Neutrophil (primary cell): ENCODE data around the gene GALNT13.

Experiments
- H3K27ac ChIP-seq: fragments of 200-600 bp; sonication (generic); 2 replicates; pipeline ENCODE4 v1.5.1; 2016; ENCODE audit warnings: mild to moderate bottlenecking, moderate library complexity
- H3K27me3 ChIP-seq: fragments of 200-600 bp; sonication (generic); 2 replicates; pipeline ENCODE4 v1.6.0; 2016; ENCODE audit warnings: mild to moderate bottlenecking
- H3K36me3 ChIP-seq: fragments of 200-600 bp; sonication (generic); 2 replicates; pipeline ENCODE4 v1.5.1; 2017
- H3K4me1 ChIP-seq, 2 experiments: fragments of 200-600 bp in 1 of 2; sonication (generic) in 1 of 2; 1 replicate in 1 of 2; 2 replicates in 1 of 2; pipeline versions ENCODE4 v1.5.1 to v1.6.1; 2013 to 2016; ENCODE audit warnings: low read depth in 1 of 2, low read length in 1 of 2, mild to moderate bottlenecking in 1 of 2, moderate library complexity in 1 of 2; ENCODE audit not compliant: control insufficient read depth in 1 of 2, insufficient read depth in 1 of 2
- H3K4me3 ChIP-seq, 2 experiments: fragments of 200-600 bp in 1 of 2; sonication (generic) in 1 of 2; 1 replicate in 1 of 2; 2 replicates in 1 of 2; pipeline ENCODE4 v1.5.1; 2013 to 2016; ENCODE audit warnings: low read depth in 1 of 2, low read length in 1 of 2, mild to moderate bottlenecking in 1 of 2, moderate library complexity in 1 of 2
- H3K9me3 ChIP-seq: fragments of 200-600 bp; sonication (generic); 2 replicates; pipeline ENCODE4 v1.5.1; 2016
- TF ChIP-seq, protein P1 (sequence below): fragments of 200-600 bp; sonication (generic); IDR thresholded peaks from 2 replicates; pipeline ENCODE4 v1.5.1; 2016; ENCODE audit warnings: antibody characterized with exemption

GALNT13 gene

DNA sequence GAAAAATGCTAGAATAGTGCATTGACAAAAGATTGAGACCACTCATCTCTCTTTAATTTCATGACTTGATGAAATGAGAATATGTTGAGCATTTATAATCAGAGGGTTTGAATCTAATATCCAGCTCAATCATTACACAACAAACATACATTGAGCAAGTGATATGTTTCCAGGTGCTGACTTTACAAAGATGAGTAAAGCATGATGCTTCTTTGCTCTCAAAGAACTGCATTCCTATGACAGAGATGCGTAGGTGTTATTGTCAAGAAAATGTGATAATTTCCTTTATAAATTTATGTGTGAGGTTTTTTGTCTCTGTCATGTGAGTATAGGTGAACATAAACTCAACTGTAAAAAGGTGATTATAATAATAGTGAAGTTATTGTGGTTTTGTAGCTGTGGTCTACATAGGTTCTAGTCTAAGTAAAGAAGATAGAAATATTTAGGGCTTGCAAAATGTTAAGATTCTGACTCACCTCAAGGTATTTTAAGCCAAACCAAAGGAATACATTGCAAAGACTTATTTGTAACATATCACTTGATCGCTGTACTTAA, 389.8 kb downstream of the GALNT13 start:
- no peaks in the 10 kb centered on the region for H3K4me1 ChIP-seq
- H3K36me3 ChIP-seq, result no peaks in the 10 kb centered on the region
- no peak overlapping the region for H3K4me3 ChIP-seq
- no peaks in the 10 kb centered on the region for H3K27me3 ChIP-seq
- no peak overlapping the region for H3K27ac ChIP-seq
- H3K9me3 ChIP-seq, result no peaks in the 10 kb centered on the region
- TF ChIP-seq, protein P1, sequence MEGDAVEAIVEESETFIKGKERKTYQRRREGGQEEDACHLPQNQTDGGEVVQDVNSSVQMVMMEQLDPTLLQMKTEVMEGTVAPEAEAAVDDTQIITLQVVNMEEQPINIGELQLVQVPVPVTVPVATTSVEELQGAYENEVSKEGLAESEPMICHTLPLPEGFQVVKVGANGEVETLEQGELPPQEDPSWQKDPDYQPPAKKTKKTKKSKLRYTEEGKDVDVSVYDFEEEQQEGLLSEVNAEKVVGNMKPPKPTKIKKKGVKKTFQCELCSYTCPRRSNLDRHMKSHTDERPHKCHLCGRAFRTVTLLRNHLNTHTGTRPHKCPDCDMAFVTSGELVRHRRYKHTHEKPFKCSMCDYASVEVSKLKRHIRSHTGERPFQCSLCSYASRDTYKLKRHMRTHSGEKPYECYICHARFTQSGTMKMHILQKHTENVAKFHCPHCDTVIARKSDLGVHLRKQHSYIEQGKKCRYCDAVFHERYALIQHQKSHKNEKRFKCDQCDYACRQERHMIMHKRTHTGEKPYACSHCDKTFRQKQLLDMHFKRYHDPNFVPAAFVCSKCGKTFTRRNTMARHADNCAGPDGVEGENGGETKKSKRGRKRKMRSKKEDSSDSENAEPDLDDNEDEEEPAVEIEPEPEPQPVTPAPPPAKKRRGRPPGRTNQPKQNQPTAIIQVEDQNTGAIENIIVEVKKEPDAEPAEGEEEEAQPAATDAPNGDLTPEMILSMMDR, result no peak

DNA sequence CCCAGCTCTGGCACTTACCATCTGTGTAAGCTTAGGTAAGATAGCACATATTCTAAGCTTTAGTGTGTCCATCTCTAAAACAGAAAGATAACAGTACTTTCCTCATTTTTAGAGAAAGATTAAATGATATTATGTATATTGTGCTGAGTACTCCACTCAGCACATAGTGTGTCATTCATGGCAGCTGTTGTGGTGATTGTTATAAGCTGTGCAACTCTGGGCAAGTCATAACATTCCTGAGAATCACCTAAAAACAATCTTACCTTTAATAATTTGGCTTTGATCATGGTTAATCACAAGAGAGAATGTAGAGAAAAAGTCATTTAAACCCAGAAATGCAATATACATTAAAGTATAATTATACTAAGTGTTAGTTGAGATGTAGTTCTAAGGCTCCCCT, 391.5 kb downstream of the GALNT13 start:
- H3K36me3 ChIP-seq, result no peaks in the 10 kb centered on the region
- H3K27me3 ChIP-seq, result no peaks in the 10 kb centered on the region
- no peak overlapping the region for H3K27ac ChIP-seq
- TF ChIP-seq, protein P1, result no peak
- H3K9me3 ChIP-seq, result no peaks in the 10 kb centered on the region
- no peaks in the 10 kb centered on the region for H3K4me1 ChIP-seq
- H3K4me3 ChIP-seq, result no peak overlapping the region

GRCh38 chr2:154264024-154264423, 392.3 kb downstream of the GALNT13 start:
- no peak overlapping the region for H3K4me3 ChIP-seq
- H3K4me1 ChIP-seq, result no peaks in the 10 kb centered on the region
- no peaks in the 10 kb centered on the region for H3K36me3 ChIP-seq
- no peaks in the 10 kb centered on the region for H3K9me3 ChIP-seq
- H3K27ac ChIP-seq, result no peak overlapping the region
- TF ChIP-seq, protein P1, result no peak
- H3K27me3 ChIP-seq, result no peaks in the 10 kb centered on the region

DNA sequence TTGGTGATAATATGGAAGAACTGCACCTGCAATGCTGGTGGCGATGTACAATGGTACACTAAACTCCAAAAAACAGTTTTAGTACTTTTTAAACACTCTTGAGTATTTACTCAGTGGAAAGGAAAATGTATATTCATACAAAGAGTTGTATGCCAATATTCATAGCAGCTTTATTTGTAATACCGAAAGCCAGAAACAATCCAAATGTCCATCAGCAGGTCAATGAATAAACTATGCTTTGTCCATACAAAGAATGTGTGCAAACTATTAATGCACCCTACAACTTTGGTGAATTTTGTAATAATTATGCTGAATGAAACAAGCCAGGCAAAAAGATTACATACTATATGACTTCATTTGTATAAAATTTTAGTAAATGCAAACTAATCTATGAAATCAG, 396.3 kb downstream of the GALNT13 start:
- no peaks in the 10 kb centered on the region for H3K4me1 ChIP-seq
- TF ChIP-seq, protein P1, result no peak
- no peaks in the 10 kb centered on the region for H3K27me3 ChIP-seq
- H3K9me3 ChIP-seq, result no peaks in the 10 kb centered on the region
- no peaks in the 10 kb centered on the region for H3K36me3 ChIP-seq
- H3K4me3 ChIP-seq, result no peak overlapping the region
- no peak overlapping the region for H3K27ac ChIP-seq

- no peaks in the 10 kb centered on the region for H3K36me3 ChIP-seq
- peaks cover 4% of the 10 kb centered on the region for H3K9me3 ChIP-seq
- TF ChIP-seq, protein P1, result no peak
- H3K4me3 ChIP-seq, result no peak overlapping the region
- no peaks in the 10 kb centered on the region for H3K4me1 ChIP-seq
- H3K27ac ChIP-seq, result no peak overlapping the region
- no peaks in the 10 kb centered on the region for H3K27me3 ChIP-seq
These were observed 408.8 kb downstream of the GALNT13 start for GRCh38 chr2:154280543-154280942.

DNA sequence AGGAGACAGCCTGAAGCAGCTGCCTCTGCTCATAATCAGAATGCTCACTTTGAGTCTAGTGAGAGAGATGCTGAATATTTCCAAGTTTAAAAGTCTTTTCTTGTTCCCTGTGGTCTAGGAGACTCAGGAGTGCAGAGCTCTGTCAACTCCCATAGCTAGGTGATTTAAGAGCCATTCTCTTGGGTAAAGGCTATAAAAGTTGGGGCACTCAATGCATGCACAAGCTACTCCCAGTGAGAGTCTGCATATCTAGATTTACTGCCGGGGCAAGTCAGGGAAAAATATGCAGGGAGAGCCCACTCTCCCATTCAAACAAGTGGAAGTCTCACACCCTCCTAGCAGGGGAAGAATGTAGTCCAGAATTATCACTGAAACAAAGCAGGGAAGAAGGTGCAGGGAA, 418.1 kb downstream of the GALNT13 start:
- no peak overlapping the region for H3K4me3 ChIP-seq
- H3K27me3 ChIP-seq, result no peaks in the 10 kb centered on the region
- no peaks in the 10 kb centered on the region for H3K9me3 ChIP-seq
- H3K36me3 ChIP-seq, result no peaks in the 10 kb centered on the region
- no peaks in the 10 kb centered on the region for H3K4me1 ChIP-seq
- TF ChIP-seq, protein P1, result no peak
- no peak overlapping the region for H3K27ac ChIP-seq
